PC-3 (cell line): ENCODE measurements around the gene C11orf97.

Source experiments
- CTCF ChIP-seq: fragments of 300-600 bp; sonication (generic); conservative IDR thresholded peaks from 2 replicates; pipeline ENCODE4 v1.5.1; 2017; ENCODE audit warnings: antibody characterized with exemption, low read depth, mild to moderate bottlenecking, low read length
- EZH2 ChIP-seq: fragments of 300-600 bp; sonication (generic); IDR thresholded peaks from one replicate; pipeline ENCODE4 v1.6.1; 2017; ENCODE audit warnings: antibody characterized with exemption, mild to moderate bottlenecking, low read length; ENCODE audit not compliant: unreplicated experiment

GRCh38 chr11:94546886-94547285 is 34.6 kb downstream of the C11orf97 start:
- TF ChIP-seq CTCF (no peak), EZH2 (no peak)
